GM23338 (cell line): Measurements from ENCODE around the gene TCF7L1.

ENCODE experiments used
- CREB1 ChIP-seq: fragments of 250-450 bp; sonication (Bioruptor Pico); IDR thresholded peaks from 2 replicates; pipeline ENCODE4 v1.5.0; 2020; ENCODE audit warnings: low read depth, mild to moderate bottlenecking, moderate library complexity
- CTCF ChIP-seq, 2 experiments: fragments of 200-600 bp in 1 of 2; sonication (generic) in 1 of 2; conservative IDR thresholded peaks; 2 replicates each; pipeline versions ENCODE4 v1.5.1 to v1.6.1; 2016 to 2017; ENCODE audit warnings: antibody characterized with exemption in 2 of 2, low read depth in 2 of 2, mild to moderate bottlenecking in 2 of 2, moderate library complexity in 1 of 2
- EZH2 ChIP-seq: fragments of 200-600 bp; sonication (generic); IDR thresholded peaks from one replicate; pipeline ENCODE4 v1.8.0; 2017; ENCODE audit warnings: antibody characterized with exemption, mild to moderate bottlenecking, low read depth; ENCODE audit not compliant: unreplicated experiment
- EZH2phosphoT487 ChIP-seq: fragments of 200-600 bp; sonication (generic); IDR thresholded peaks from one replicate; pipeline ENCODE4 v1.8.1; 2018; ENCODE audit warnings: antibody characterized with exemption; ENCODE audit not compliant: unreplicated experiment
- POLR2AphosphoS5 ChIP-seq: IDR thresholded peaks from 2 replicates; pipeline ENCODE4 v1.6.1; 2016; ENCODE audit warnings: antibody characterized with exemption, low read depth
- REST ChIP-seq: IDR thresholded peaks from one replicate; pipeline ENCODE4 v1.6.1; 2018; ENCODE audit warnings: antibody characterized with exemption; ENCODE audit not compliant: unreplicated experiment
- ZNF114 ChIP-seq: fragments of 250-450 bp; sonication (Bioruptor Pico); IDR thresholded peaks from 2 replicates; pipeline ENCODE4 v1.5.0; 2020; ENCODE audit warnings: mild to moderate bottlenecking, moderate library complexity

- TF ChIP-seq ZNF114 (CRISPR knock-in tag) (no peak), CTCF (conservative IDR thresholded peaks at IDR 0.05; ENCODE audit: low read depth in 2 of 2) (no peak), CREB1 (CRISPR knock-in tag) (no peak), REST (no peak), EZH2 (no peak), EZH2phosphoT487 (no peak), POLR2AphosphoS5 (no peak)
These were observed 126.0 kb downstream of the TCF7L1 start for GRCh38 chr2:85259101-85259590.
